SK-N-MC (cell line): ENCODE results near the gene GRIK3.

Source experiments
- DNase-seq: peaks from one replicate; pipeline ENCODE4 v3.0.0-alpha.2; 2011; ENCODE audit warnings: low read depth, low spot score
- H3K27ac ChIP-seq: fragments of 200-600 bp; sonication (generic); 2 replicates; pipeline ENCODE4 v1.5.1; 2016; ENCODE audit warnings: mixed run types
- H3K36me3 ChIP-seq: fragments of 200-600 bp; sonication (generic); 2 replicates; pipeline ENCODE4 v1.6.1; 2017; ENCODE audit warnings: antibody characterized with exemption, low read length, mixed read lengths; ENCODE audit not compliant: insufficient read depth
- H3K4me3 ChIP-seq: fragments of 200-600 bp; sonication (generic); 2 replicates; pipeline ENCODE4 v1.5.1; 2016
- H3K9ac ChIP-seq: fragments of 200-600 bp; sonication (generic); 2 replicates; pipeline ENCODE4 v1.8.0; 2017; ENCODE audit warnings: mixed run types, mixed read lengths; ENCODE audit not compliant: insufficient read length
- H3K9me3 ChIP-seq: fragments of 200-600 bp; sonication (generic); 2 replicates; pipeline ENCODE4 v1.6.1; 2017; ENCODE audit warnings: low read depth, mild to moderate bottlenecking, antibody characterized with exemption, low read length, moderate library complexity, mixed read lengths
- EZH2 ChIP-seq: fragments of 200-600 bp; sonication (generic); IDR thresholded peaks from one replicate; pipeline ENCODE4 v1.6.1; 2017; ENCODE audit warnings: antibody characterized with exemption
- FOXP2 ChIP-seq: optimal IDR thresholded peaks from 2 replicates; pipeline ENCODE3; 2011; ENCODE audit warnings: mild to moderate bottlenecking, moderate library complexity; ENCODE audit not compliant: insufficient read depth; ENCODE audit errors: extremely low read length, control extremely low read depth
- POLR2AphosphoS5 ChIP-seq: IDR thresholded peaks from 2 replicates; pipeline ENCODE4 v1.6.1; 2012; ENCODE audit warnings: mild to moderate bottlenecking, low read depth, low read length, borderline replicate concordance

GRIK3 gene

GRCh38 chr1:36884029-36884701 is 150.2 kb downstream of the GRIK3 start:
- Histone ChIP-seq H3K27ac (no peak overlapping the region), H3K9me3 (no peaks in the 10 kb centered on the region), H3K9ac (no peak overlapping the region), H3K36me3 (peaks cover 47% of the 10 kb centered on the region), H3K4me3 (no peak overlapping the region)
- DNase-seq, result no peak
- TF ChIP-seq EZH2, result no peak
- TF ChIP-seq FOXP2, result no peak
- TF ChIP-seq POLR2AphosphoS5, result no peak

DNA sequence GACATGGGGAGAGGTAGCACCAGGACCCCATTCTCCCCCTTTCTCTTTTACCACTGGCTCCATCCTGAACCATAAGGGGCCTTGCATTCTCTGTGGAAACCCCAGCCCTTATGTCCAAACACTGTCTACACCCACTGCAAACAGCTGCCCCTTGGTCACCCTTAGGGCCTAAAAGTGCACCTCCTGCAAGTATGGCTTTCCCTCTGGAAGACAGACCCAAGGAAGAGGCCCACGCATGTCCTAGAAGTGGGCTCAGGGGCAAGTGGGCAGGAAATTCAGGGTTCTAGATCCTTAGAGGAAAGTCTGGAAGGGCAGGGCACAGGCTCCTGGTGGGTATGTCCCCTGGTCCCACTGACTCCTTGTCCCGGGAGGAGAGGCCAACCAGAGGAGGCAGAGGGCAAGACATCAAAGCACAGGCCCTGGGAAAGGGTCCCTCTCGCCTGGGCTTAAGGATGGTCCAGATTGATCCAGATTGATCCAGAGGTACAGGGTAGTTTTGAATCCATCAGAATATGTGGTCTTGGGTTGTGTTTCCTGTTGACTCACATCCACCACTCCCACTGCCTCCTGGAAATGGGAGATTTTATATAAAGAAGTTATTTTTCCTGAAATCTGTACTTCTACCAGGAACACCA is 150.9 kb downstream of the GRIK3 start:
- peaks cover 51% of the 10 kb centered on the region for H3K36me3 ChIP-seq
- H3K4me3 ChIP-seq, result no peak overlapping the region
- no peak for TF ChIP-seq POLR2AphosphoS5
- TF ChIP-seq EZH2, result no peak
- no peak for TF ChIP-seq FOXP2
- H3K9me3 ChIP-seq, result no peaks in the 10 kb centered on the region
- H3K9ac ChIP-seq, result no peak overlapping the region
- no peak overlapping the region for H3K27ac ChIP-seq
- DNase-seq, result no peak

- DNase-seq, result no peak
- H3K27ac ChIP-seq, result no peak overlapping the region
- H3K36me3 ChIP-seq, result peaks cover 54% of the 10 kb centered on the region
- no peaks in the 10 kb centered on the region for H3K9me3 ChIP-seq
- no peak for TF ChIP-seq FOXP2
- no peak for TF ChIP-seq EZH2
- no peak for TF ChIP-seq POLR2AphosphoS5
- no peak overlapping the region for H3K9ac ChIP-seq
- H3K4me3 ChIP-seq, result no peak overlapping the region
Measured at GRCh38 chr1:36882536-36883285, 151.6 kb downstream of the GRIK3 start.

DNA sequence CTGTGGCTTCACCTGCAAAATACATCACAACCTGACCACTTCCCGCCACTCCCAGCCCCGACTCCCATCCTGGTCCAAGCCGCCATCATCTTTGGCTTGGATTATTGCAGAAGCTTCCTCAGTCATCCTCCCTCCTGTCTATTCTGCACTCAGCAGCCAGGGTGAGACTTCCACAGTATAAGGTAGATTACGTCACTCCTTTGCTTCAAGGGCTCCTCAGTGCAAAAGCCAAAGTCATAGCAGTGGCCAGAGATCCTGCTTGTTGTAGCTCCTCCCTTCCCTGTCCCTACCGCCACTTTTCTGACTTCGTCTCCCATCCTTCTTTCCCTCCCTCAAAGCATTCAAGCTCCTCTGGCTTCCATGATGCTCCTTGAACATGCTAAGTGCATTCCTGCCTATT is 152.8 kb downstream of the GRIK3 start:
- H3K4me3 ChIP-seq, result no peak overlapping the region
- no peak for DNase-seq
- no peaks in the 10 kb centered on the region for H3K9me3 ChIP-seq
- TF ChIP-seq FOXP2, result no peak
- TF ChIP-seq POLR2AphosphoS5, result no peak
- no peak for TF ChIP-seq EZH2
- no peak overlapping the region for H3K9ac ChIP-seq
- H3K36me3 ChIP-seq, result peaks cover 57% of the 10 kb centered on the region
- no peak overlapping the region for H3K27ac ChIP-seq

DNA sequence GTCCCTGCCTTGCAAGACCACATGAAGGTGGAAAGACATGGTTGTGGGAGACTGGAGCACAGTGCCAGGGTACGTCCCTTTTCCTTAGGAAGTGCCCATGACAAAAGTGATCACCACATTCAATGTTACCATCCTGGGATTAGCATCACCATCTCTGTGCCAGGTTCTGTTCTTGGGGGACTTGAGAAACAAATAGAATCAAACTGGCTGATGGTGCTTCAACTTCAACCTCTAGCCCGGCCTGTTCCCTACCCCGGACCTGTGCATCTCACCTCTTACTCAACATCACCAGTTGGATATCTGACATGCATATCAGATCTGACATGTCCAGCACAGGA is 153.3 kb downstream of the GRIK3 start:
- H3K36me3 ChIP-seq, result peaks cover 57% of the 10 kb centered on the region

GRCh38 chr1:36880155-36881067 is 153.9 kb downstream of the GRIK3 start:
- Histone ChIP-seq H3K4me3 (no peak overlapping the region), H3K27ac (no peak overlapping the region), H3K9ac (no peak overlapping the region), H3K36me3 (peaks cover 58% of the 10 kb centered on the region), H3K9me3 (no peaks in the 10 kb centered on the region)
- TF ChIP-seq POLR2AphosphoS5 (no peak), EZH2 (no peak), FOXP2 (no peak)
- DNase-seq, result no peak

More for the DNA sequence above, 153.3 kb downstream of the GRIK3 start:
- no peak overlapping the region for H3K4me3 ChIP-seq
- no peaks in the 10 kb centered on the region for H3K9me3 ChIP-seq
- TF ChIP-seq FOXP2 (no peak), EZH2 (no peak), POLR2AphosphoS5 (no peak)
- no peak overlapping the region for H3K9ac ChIP-seq
- DNase-seq, result no peak
- no peak overlapping the region for H3K27ac ChIP-seq

- no peak for DNase-seq
- H3K9ac ChIP-seq, result no peak overlapping the region
- no peaks in the 10 kb centered on the region for H3K9me3 ChIP-seq
- TF ChIP-seq EZH2 (no peak), FOXP2 (no peak), POLR2AphosphoS5 (no peak)
- no peak overlapping the region for H3K4me3 ChIP-seq
- H3K27ac ChIP-seq, result no peak overlapping the region
- peaks cover 50% of the 10 kb centered on the region for H3K36me3 ChIP-seq
Measured at GRCh38 chr1:36879613-36880012, 154.7 kb downstream of the GRIK3 start.

GRCh38 chr1:36876990-36877389 is 157.3 kb downstream of the GRIK3 start:
- H3K9me3 ChIP-seq, result no peaks in the 10 kb centered on the region
- TF ChIP-seq POLR2AphosphoS5 (no peak), FOXP2 (no peak), EZH2 (no peak)

More at GRCh38 chr1:36876990-36877389, 157.3 kb downstream of the GRIK3 start:
- Histone ChIP-seq H3K4me3 (no peak overlapping the region), H3K36me3 (peaks cover 40% of the 10 kb centered on the region; the same call in 1 of the 2 replicates), H3K9ac (no peak overlapping the region), H3K27ac (no peak overlapping the region)
- DNase-seq, result no peak
